Suprapubic skin (tissue), 4 donors: ENCODE results near the gene MAP3K4. TPM values are rescaled to one million over a fixed set of nuclear protein-coding genes. Genes with fewer than 3 reads are reported as not detected.

Experiments
- DNase-seq, 2 donors: peaks; one replicate each; pipeline ENCODE4 v3.0.0-alpha.2; 2019; ENCODE audit warnings: low spot score in 2 of 2
- H3K27ac ChIP-seq: fragments of 200-600 bp; sonication (generic); one replicate; pipeline ENCODE4 v1.5.1; 2019
- H3K27me3 ChIP-seq: fragments of 200-600 bp; sonication (generic); one replicate; pipeline ENCODE4 v1.5.1; 2019
- H3K36me3 ChIP-seq: fragments of 200-600 bp; sonication (generic); one replicate; pipeline ENCODE4 v1.5.1; 2019
- H3K4me1 ChIP-seq: fragments of 200-600 bp; sonication (generic); one replicate; pipeline ENCODE4 v1.5.1; 2019
- H3K4me3 ChIP-seq: fragments of 200-600 bp; sonication (generic); one replicate; pipeline ENCODE4 v1.5.1; 2019; ENCODE audit warnings: mild to moderate bottlenecking
- H3K9me3 ChIP-seq: fragments of 200-600 bp; sonication (generic); one replicate; pipeline ENCODE4 v1.5.1; 2019
- CTCF ChIP-seq, 2 donors: fragments of 200-600 bp in 1 of 2; fragments of 450-650 bp in 1 of 2; sonication (generic) in 1 of 2; IDR thresholded peaks; one replicate each; pipeline ENCODE4 v1.5.1; 2016 to 2019; ENCODE audit warnings: antibody characterized with exemption in 2 of 2, mild to moderate bottlenecking in 1 of 2, moderate library complexity in 1 of 2
- EP300 ChIP-seq: sonication (generic); formaldehyde crosslinking; IDR thresholded peaks from one replicate; pipeline ENCODE4 v1.6.1; 2017; ENCODE audit warnings: antibody characterized with exemption
- POLR2A ChIP-seq, 2 donors: fragments of 450-650 bp; IDR thresholded peaks; one replicate each; pipeline ENCODE4 v1.6.1; 2017; ENCODE audit warnings: antibody characterized with exemption in 2 of 2, mild to moderate bottlenecking in 2 of 2, moderate library complexity in 2 of 2
- POLR2AphosphoS5 ChIP-seq, 3 donors: sonication (generic); formaldehyde crosslinking; IDR thresholded peaks; one replicate each; pipeline ENCODE4 v1.6.1; 2017; ENCODE audit warnings: antibody characterized with exemption in 3 of 3
- WGBS: methylation state at CpG from one replicate; pipeline ENCODE4 v1.1.5; 2018; 5-methylcytosine and 5-hydroxymethylcytosine counted together
- total RNA-seq, 4 donors: library from RNA; depleted of rRNA; stranded (reverse); fragments of >200 nt; gene quantifications; one replicate each; pipeline ENCODE4 v1.1.0, GENCODE V29; 2016

Gene MAP3K4
- total RNA-seq, 4 donors from 2014 or later: 29.2 to 83.2 (median 45.2) TPM

DNA sequence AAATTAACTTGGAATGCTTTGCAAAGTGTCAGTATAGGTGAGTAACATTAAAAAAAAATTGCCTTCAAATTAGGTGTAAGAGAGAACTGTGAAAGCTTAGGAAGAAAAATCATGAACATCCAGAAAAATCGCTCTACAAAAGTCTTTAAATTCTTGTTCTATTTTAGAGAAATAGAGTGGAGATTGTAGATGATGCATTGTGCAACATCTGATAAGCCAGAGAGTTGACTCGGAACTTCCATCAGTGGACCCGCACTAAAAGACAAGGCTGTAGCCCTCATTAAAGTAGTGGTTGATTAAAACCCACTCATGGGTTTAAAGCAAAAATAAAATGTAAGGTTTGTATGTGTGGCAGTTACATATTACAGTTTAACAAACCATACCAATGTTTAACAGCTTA is 35.8 kb downstream of the MAP3K4 start:
- Histone ChIP-seq H3K27ac (no peak overlapping the region), H3K9me3 (no peaks in the 10 kb centered on the region), H3K36me3 (no peaks in the 10 kb centered on the region), H3K4me3 (no peak overlapping the region), H3K4me1 (peaks cover 26% of the 10 kb centered on the region), H3K27me3 (no peaks in the 10 kb centered on the region)
- no peak for DNase-seq
- TF ChIP-seq CTCF (IDR thresholded peaks at IDR 0.05): no peak
- TF ChIP-seq EP300: no peak
- TF ChIP-seq POLR2A (IDR thresholded peaks at IDR 0.05): no peak
- no peak for TF ChIP-seq POLR2AphosphoS5 (IDR thresholded peaks at IDR 0.05)
- 92% methylated on average over 3 of the region's 3 CpGs for WGBS

- 61% methylated on average over 8 of the region's 8 CpGs for WGBS
- H3K4me3 ChIP-seq: no peak overlapping the region
- H3K27ac ChIP-seq: peak overlapping the region; percentile 39
- no peak for TF ChIP-seq POLR2AphosphoS5 (IDR thresholded peaks at IDR 0.05)
- no peak for TF ChIP-seq POLR2A (IDR thresholded peaks at IDR 0.05)
- no peak for TF ChIP-seq EP300
- TF ChIP-seq CTCF (IDR thresholded peaks at IDR 0.05): no peak
- H3K9me3 ChIP-seq: no peaks in the 10 kb centered on the region
- H3K27me3 ChIP-seq: no peaks in the 10 kb centered on the region
- no peak for DNase-seq
- no peaks in the 10 kb centered on the region for H3K36me3 ChIP-seq
- H3K4me1 ChIP-seq: peaks cover 37% of the 10 kb centered on the region
These were observed 37.7 kb downstream of the MAP3K4 start for GRCh38 chr6:161029195-161029809.

GRCh38 chr6:161031721-161032495 is 40.3 kb downstream of the MAP3K4 start:
- Histone ChIP-seq H3K27ac (no peak overlapping the region), H3K4me3 (no peak overlapping the region), H3K4me1 (peaks cover 42% of the 10 kb centered on the region), H3K9me3 (no peaks in the 10 kb centered on the region), H3K27me3 (no peaks in the 10 kb centered on the region), H3K36me3 (peaks cover 6% of the 10 kb centered on the region)
- no peak for TF ChIP-seq POLR2AphosphoS5 (IDR thresholded peaks at IDR 0.05)
- TF ChIP-seq CTCF (IDR thresholded peaks at IDR 0.05): no peak
- no peak for TF ChIP-seq EP300
- no peak for TF ChIP-seq POLR2A (IDR thresholded peaks at IDR 0.05)
- DNase-seq: no peak
- WGBS: 46% methylated on average over 3 of the region's 3 CpGs

DNA sequence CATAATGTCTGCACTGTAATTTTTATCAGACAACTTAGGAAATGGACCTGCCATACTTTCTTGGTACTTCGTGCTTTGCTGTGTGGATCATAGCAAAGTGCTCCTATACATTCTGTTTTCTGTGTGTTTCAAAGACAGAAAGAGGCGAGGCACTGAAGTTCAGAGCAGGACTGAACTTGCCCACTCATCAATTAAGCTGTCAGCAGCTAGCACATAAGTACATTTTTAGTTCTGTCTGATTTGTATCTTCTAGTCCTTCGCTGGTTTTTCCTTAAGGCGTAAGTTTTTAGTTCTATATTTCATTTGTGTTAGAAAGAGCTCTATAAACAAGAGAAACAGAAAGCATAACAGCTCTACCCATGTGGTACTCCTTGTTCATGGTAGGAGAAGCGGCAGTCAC is 42.1 kb downstream of the MAP3K4 start:
- H3K9me3 ChIP-seq: no peaks in the 10 kb centered on the region
- 43% methylated on average over 5 of the region's 5 CpGs for WGBS
- H3K27me3 ChIP-seq: no peaks in the 10 kb centered on the region
- H3K36me3 ChIP-seq: peaks cover 6% of the 10 kb centered on the region
- no peak for DNase-seq
- H3K4me3 ChIP-seq: no peak overlapping the region
- peaks cover 42% of the 10 kb centered on the region for H3K4me1 ChIP-seq
- H3K27ac ChIP-seq: peak overlapping the region; percentile 20
- no peak for TF ChIP-seq POLR2AphosphoS5 (IDR thresholded peaks at IDR 0.05)
- no peak for TF ChIP-seq POLR2A (IDR thresholded peaks at IDR 0.05)
- TF ChIP-seq CTCF (IDR thresholded peaks at IDR 0.05): no peak
- no peak for TF ChIP-seq EP300

DNA sequence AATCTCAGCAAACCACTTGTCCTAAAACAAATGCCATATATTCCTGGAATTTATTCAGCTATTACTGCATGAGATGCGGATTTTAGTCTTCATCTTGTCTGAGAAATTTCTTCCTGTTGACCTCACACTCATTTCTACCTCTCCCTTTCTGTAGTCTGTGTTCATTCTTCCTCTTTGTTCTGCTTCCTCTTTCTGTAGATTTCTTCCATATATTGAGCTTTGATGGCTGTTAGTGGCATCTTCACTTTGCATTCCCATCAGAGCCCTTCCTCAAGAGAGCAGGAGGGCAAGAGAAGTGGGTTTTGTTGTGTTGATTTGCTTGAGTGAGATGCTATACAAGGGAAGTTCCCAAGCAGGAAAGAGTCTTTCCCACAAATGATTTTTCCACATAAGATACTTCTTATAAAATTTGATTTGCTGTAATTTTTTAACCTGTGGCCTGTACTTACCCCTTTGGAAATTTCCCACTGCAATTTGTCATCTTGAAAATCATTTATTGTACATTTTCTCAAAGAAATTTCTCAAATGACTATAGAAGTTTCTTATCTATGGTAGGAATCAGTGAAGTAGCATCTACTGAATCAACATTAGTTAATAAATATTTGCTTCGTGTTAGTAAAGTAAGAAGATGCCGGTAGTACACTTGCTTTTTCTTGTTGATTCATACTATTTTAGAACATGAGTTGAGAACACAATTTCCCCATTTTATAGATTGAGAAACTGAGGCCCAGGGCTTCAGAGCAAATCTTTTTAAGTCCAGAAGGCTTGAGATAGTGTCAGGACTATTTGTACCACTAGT is 43.8 kb downstream of the MAP3K4 start:
- Histone ChIP-seq H3K4me1 (peaks cover 29% of the 10 kb centered on the region), H3K4me3 (no peak overlapping the region), H3K27me3 (no peaks in the 10 kb centered on the region), H3K27ac (no peak overlapping the region), H3K36me3 (peaks cover 7% of the 10 kb centered on the region), H3K9me3 (no peaks in the 10 kb centered on the region)
- TF ChIP-seq EP300 (no peak), CTCF (IDR thresholded peaks at IDR 0.05) (no peak), POLR2AphosphoS5 (IDR thresholded peaks at IDR 0.05) (no peak), POLR2A (IDR thresholded peaks at IDR 0.05) (no peak)
- 88% methylated on average over 3 of the region's 3 CpGs for WGBS
- DNase-seq: no peak
